K562 (cell line): ENCODE results near the gene MSRB2. TPM values are rescaled to one million over a fixed set of nuclear protein-coding genes. Genes with fewer than 3 reads are reported as not detected.

Experiments
- CEBPB ChIP-seq: fragments of 450-650 bp; IDR thresholded peaks from 2 replicates; pipeline ENCODE4 v1.6.1; 2016; ENCODE audit warnings: missing genetic modification characterization, missing compliant biosample characterization
- CEBPG ChIP-seq, 3 experiments: fragments of 200-800 bp in 1 of 3; sonication (Bioruptor generic) in 1 of 3; sonication (generic) in 1 of 3; formaldehyde crosslinking in 1 of 3; IDR thresholded peaks in 2 of 3; conservative IDR thresholded peaks in 1 of 3; 2 replicates each; pipeline versions ENCODE4 v1.6.1 to v1.8.0; 2016 to 2022; ENCODE audit warnings: missing compliant biosample characterization in 2 of 3, missing genetic modification characterization in 2 of 3, mild to moderate bottlenecking in 1 of 3, missing genetic modification reagents in 1 of 3
- DDX20 ChIP-seq: fragments of 450-650 bp; IDR thresholded peaks from 2 replicates; pipeline ENCODE4 v1.6.1; 2016; ENCODE audit warnings: missing genetic modification characterization, low read depth, mild to moderate bottlenecking, missing compliant biosample characterization, moderate library complexity
- ETV1 ChIP-seq: fragments of 450-650 bp; conservative IDR thresholded peaks from 2 replicates; pipeline ENCODE4 v1.6.1; 2016; ENCODE audit warnings: missing genetic modification characterization, control low read depth, low read depth, missing compliant biosample characterization
- HEY1 ChIP-seq: fragments of 250-450 bp; sonication (Bioruptor Pico); IDR thresholded peaks from 2 replicates; pipeline ENCODE4 v1.5.0; 2020; ENCODE audit warnings: mild to moderate bottlenecking, moderate library complexity, borderline replicate concordance
- HMG20A ChIP-seq: fragments of 450-650 bp; formaldehyde crosslinking; conservative IDR thresholded peaks from 2 replicates; pipeline ENCODE4 v1.4.0; 2020; ENCODE audit warnings: mild to moderate bottlenecking, mixed read lengths
- MYC ChIP-seq, 2 experiments: fragments of 250-450 bp in 1 of 2; sonication (Bioruptor Pico) in 1 of 2; IDR thresholded peaks; 2 replicates each; pipeline versions ENCODE4 v1.5.1 to v1.6.1; 2012 to 2021; ENCODE audit warnings: low read depth in 2 of 2, borderline replicate concordance in 1 of 2, improper control_type of control experiment in 1 of 2, low read length in 1 of 2, mild to moderate bottlenecking in 1 of 2, moderate library complexity in 1 of 2
- PBX2 ChIP-seq, 2 experiments: IDR thresholded peaks in 1 of 2; conservative IDR thresholded peaks in 1 of 2; 2 replicates each; pipeline ENCODE4 v1.6.1; 2016; ENCODE audit warnings: low read depth in 2 of 2, mild to moderate bottlenecking in 1 of 2, missing compliant biosample characterization in 1 of 2, missing genetic modification characterization in 1 of 2, moderate library complexity in 1 of 2
- PKNOX1 ChIP-seq: fragments of 450-650 bp; IDR thresholded peaks from 2 replicates; pipeline ENCODE4 v1.6.1; 2016
- ZC3H4 ChIP-seq: sonication (generic); formaldehyde crosslinking; IDR thresholded peaks from 2 replicates; pipeline ENCODE4 v1.9.0; 2021; ENCODE audit warnings: missing genetic modification reagents, borderline replicate concordance
- ZFP1 ChIP-seq: fragments of 450-650 bp; formaldehyde crosslinking; IDR thresholded peaks from 2 replicates; pipeline ENCODE4 v1.4.0; 2020; ENCODE audit warnings: mild to moderate bottlenecking, mixed read lengths
- ZFX ChIP-seq: sonication (generic); formaldehyde crosslinking; IDR thresholded peaks from 2 replicates; pipeline ENCODE4 v1.8.0; 2022; ENCODE audit warnings: mild to moderate bottlenecking, missing genetic modification reagents, moderate library complexity
- ZNF785 ChIP-seq: fragments of 250-450 bp; sonication (Bioruptor Pico); IDR thresholded peaks from 2 replicates; pipeline ENCODE4 v1.4.0; 2020; ENCODE audit warnings: mild to moderate bottlenecking
- polyA plus RNA-seq, 8 experiments: library from polyadenylated mRNA; depleted of rRNA in 4 of 8; stranded (reverse) in 5 of 8; unstranded in 3 of 8; fragments of >200 nt; fragmentation: Nextera tagmentation in 2 of 8; fragmentation: Illumina TruSeq in 1 of 8; extraction: Ambion mirVana in 2 of 8; extraction: Trizol in 1 of 8; gene quantifications; 2 replicates each; pipeline versions ENCODE4 v1.2.1 to v1.2.3, GENCODE V29; 2011 to 2014; ENCODE audit warnings: inconsistent platforms in 1 of 8, missing spikeins in 1 of 8
- total RNA-seq, 7 experiments: library from RNA; depleted of rRNA in 6 of 7; stranded (reverse); fragments of >200 nt in 6 of 7; fragmentation: Illumina TruSeq in 2 of 7; extraction: Trizol in 2 of 7; gene quantifications; 2 replicates each; pipeline versions ENCODE4 v1.2.1 to v1.2.3, GENCODE V29; 2011 to 2021; ENCODE audit warnings: low replicate concordance in 1 of 7
- TF ChIP-seq, protein P1 (sequence below): sonication (generic); formaldehyde crosslinking; IDR thresholded peaks from 2 replicates; pipeline ENCODE4 v1.8.1; 2022; ENCODE audit warnings: missing genetic modification reagents

The MSRB2 gene
- total and polyA plus RNA-seq, 9 of the 15 experiments (the other 6 are each of a cell fraction or from before 2014, with no cell fraction given), result 1.5 to 22.3 (median 5.9) TPM

DNA sequence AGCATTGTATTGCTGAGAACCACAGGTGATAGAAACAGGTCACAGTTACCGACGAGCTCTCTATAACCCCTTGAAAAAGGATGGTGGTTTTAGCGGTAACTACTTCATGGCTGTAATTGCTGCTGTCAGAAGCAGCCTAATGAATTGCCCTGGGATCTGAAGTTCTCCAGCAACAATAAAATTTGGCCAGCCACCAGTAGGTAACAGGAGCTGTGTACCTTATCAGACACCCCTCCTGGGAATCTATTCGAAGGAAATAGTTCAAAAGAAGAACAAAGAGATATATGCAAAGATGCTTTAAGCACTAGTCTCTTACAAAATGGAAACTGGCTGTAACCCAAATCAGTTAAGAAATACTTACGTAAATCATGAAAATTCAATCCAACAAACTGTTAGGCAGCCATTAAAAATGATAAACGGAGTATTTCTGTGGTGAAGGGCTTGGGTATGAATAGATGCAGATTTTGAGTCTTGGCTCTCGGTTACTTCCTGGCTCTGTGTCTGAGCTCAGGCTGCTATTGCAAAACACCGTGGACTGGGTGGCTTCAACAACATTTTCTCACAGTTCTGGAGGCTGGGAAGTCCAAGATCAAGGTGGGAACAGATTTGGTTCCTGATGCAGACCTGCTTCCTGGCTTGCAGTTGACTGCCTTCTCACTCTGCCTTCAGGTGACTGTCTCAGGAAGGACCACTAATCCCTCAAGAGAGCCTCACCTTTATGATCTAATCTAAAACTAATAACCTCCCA lies 1.6 kb downstream of the MSRB2 start (continued):
- TF ChIP-seq CEBPG (CRISPR knock-in tag; IDR thresholded peaks at IDR 0.05) (no peak), CEBPG (tag; conservative IDR thresholded peaks at IDR 0.05 in 1 of 2, IDR thresholded peaks at IDR 0.05 in 1 of 2) (peak; percentile 23 to 41; a peak in 2 of 4 replicates), DDX20 (tag) (no peak), ETV1 (tag) (no peak), PKNOX1 (peak; percentile 43), ZC3H4 (CRISPR knock-in tag) (no peak), CEBPB (tag) (peak; percentile 85), ZNF785 (CRISPR knock-in tag) (no peak), ZFP1 (CRISPR knock-in tag) (no peak), MYC (IDR thresholded peaks at IDR 0.05; ENCODE audit: low read depth, low read length) (0 out of 2 replicates have a peak, but pooled peaks have one; percentile 30), MYC (CRISPR knock-in tag; IDR thresholded peaks at IDR 0.05; ENCODE audit: borderline replicate concordance, low read depth) (no peak), PBX2 (CRISPR knock-in tag; IDR thresholded peaks at IDR 0.05; ENCODE audit: low read depth) (no peak), PBX2 (tag; conservative IDR thresholded peaks at IDR 0.05; ENCODE audit: low read depth) (peak; percentile 59), HMG20A (CRISPR knock-in tag) (no peak), HEY1 (CRISPR knock-in tag) (no peak), ZFX (0 out of 2 replicates have a peak, but pooled peaks have one; percentile 23)
- TF ChIP-seq, protein P1, sequence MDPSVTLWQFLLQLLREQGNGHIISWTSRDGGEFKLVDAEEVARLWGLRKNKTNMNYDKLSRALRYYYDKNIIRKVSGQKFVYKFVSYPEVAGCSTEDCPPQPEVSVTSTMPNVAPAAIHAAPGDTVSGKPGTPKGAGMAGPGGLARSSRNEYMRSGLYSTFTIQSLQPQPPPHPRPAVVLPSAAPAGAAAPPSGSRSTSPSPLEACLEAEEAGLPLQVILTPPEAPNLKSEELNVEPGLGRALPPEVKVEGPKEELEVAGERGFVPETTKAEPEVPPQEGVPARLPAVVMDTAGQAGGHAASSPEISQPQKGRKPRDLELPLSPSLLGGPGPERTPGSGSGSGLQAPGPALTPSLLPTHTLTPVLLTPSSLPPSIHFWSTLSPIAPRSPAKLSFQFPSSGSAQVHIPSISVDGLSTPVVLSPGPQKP (CRISPR knock-in tag), result no peak
